GM23248 (cell line): ENCODE measurements around the gene POU2AF1.

Source experiments
- EZH2 ChIP-seq: fragments of 200-600 bp; sonication (generic); IDR thresholded peaks from 2 replicates; pipeline ENCODE4 v1.6.1; 2018; ENCODE audit warnings: antibody characterized with exemption, mild to moderate bottlenecking; ENCODE audit not compliant: insufficient read depth, poor library complexity, severe bottlenecking
- EZH2phosphoT487 ChIP-seq: fragments of 200-600 bp; sonication (generic); IDR thresholded peaks from 2 replicates; pipeline ENCODE4 v1.6.1; 2018; ENCODE audit warnings: antibody characterized with exemption, moderate library complexity, mild to moderate bottlenecking, low read depth; ENCODE audit not compliant: insufficient read depth

DNA sequence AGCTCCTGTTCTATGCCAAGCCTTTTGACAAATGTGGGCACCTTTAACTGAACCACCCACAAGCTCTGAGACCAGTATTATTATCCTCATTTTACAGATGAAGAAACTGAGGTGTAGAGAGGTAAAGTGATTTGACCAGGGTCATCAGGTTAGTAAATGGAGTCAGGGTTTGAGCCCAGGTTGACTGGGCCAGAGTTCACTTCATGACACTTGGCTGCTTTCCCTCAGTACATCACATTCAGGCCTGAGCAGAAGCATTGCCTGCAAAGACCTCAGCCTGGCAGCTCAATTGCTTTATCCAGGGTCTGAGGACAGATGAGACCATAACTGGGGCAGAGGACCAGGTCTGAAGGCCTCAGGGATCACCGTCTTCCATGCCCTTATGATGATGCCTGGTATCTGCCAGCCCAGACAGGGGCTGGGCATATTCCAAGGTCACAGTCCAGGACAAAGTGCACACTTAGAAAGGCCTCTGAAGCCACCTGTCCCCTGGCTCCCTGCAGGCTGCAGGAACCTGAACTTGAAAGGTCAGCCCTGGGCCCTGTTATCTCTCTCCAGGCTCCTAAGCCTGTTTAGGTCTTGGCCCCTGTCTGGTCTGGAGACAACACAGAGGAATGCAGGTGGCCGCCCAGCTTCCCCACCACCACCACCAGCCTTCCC lies 48.7 kb downstream of the POU2AF1 start:
- TF ChIP-seq EZH2 (no peak), EZH2phosphoT487 (no peak)
